WTC11 (cell line): Measurements from ENCODE around the gene MTMR10. TPM values are rescaled to one million over a fixed set of nuclear protein-coding genes. Genes with fewer than 3 reads are reported as not detected.

Experiments
- ATAC-seq: fragments of 200-7000 bp; cut with Tn5 transposase; 2 replicates; pipeline ENCODE4 v1.10.0; 2021; ENCODE audit warnings: mild to moderate bottlenecking, moderate library complexity
- CTCF ChIA-PET: fragments of 300-600 bp; sonication (Branson Sonifier 250); formaldehyde crosslinking; loops from one replicate; lab custom pipeline; 2021; ENCODE audit warnings: antibody characterized with exemption; lab: Charles Lee
- POLR2A ChIA-PET: fragments of 350-600 bp; sonication (Branson Sonifier 250); formaldehyde crosslinking; loops from one replicate; lab custom pipeline; 2021; ENCODE audit warnings: antibody characterized with exemption; lab: Charles Lee
- DNase-seq: peaks from one replicate; pipeline ENCODE4 v3.0.0; 2021; ENCODE audit warnings: low spot score
- H3K27ac Mint-ChIP-seq: 2 replicates; pipeline ENCODE4 v1.8.0; 2021; ENCODE audit warnings: mixed read lengths
- H3K27me3 Mint-ChIP-seq: 2 replicates; pipeline ENCODE4 v1.8.0; 2021; ENCODE audit warnings: low read depth, mild to moderate bottlenecking, moderate library complexity, mixed read lengths
- H3K36me3 Mint-ChIP-seq: 2 replicates; pipeline ENCODE4 v1.8.0; 2021; ENCODE audit warnings: mixed read lengths
- H3K4me1 Mint-ChIP-seq: 2 replicates; pipeline ENCODE4 v1.8.0; 2022; ENCODE audit warnings: mixed read lengths
- H3K4me3 Mint-ChIP-seq: 2 replicates; pipeline ENCODE4 v1.8.0; 2021; ENCODE audit warnings: mild to moderate bottlenecking, moderate library complexity, mixed read lengths
- H3K9me3 Mint-ChIP-seq: 2 replicates; pipeline ENCODE4 v1.8.0; 2021; ENCODE audit warnings: mixed read lengths
- ATF1 ChIP-seq: sonication (generic); formaldehyde crosslinking; IDR thresholded peaks from 2 replicates; pipeline ENCODE4 v1.8.1; 2023; ENCODE audit warnings: mild to moderate bottlenecking, moderate library complexity, missing genetic modification reagents
- CREM ChIP-seq: sonication (generic); formaldehyde crosslinking; IDR thresholded peaks from 2 replicates; pipeline ENCODE4 v1.8.1; 2022; ENCODE audit warnings: mild to moderate bottlenecking, missing genetic modification reagents, moderate library complexity
- FOXP1 ChIP-seq: sonication (generic); formaldehyde crosslinking; IDR thresholded peaks from 2 replicates; pipeline ENCODE4 v1.8.0; 2022; ENCODE audit warnings: missing genetic modification reagents, mild to moderate bottlenecking, moderate library complexity, borderline replicate concordance
- IRF2 ChIP-seq: sonication (generic); formaldehyde crosslinking; IDR thresholded peaks from 2 replicates; pipeline ENCODE4 v1.8.0; 2022; ENCODE audit warnings: low read depth, missing genetic modification reagents, borderline replicate concordance
- JUN ChIP-seq: sonication (generic); formaldehyde crosslinking; IDR thresholded peaks from 2 replicates; pipeline ENCODE4 v1.8.0; 2023; ENCODE audit warnings: mild to moderate bottlenecking, missing genetic modification reagents
- NFYB ChIP-seq: sonication (generic); formaldehyde crosslinking; conservative IDR thresholded peaks from 2 replicates; pipeline ENCODE4 v1.8.0; 2022; ENCODE audit warnings: low read depth, missing genetic modification reagents
- RORB ChIP-seq: fragments of 250-450 bp; sonication (Bioruptor Pico); IDR thresholded peaks from 2 replicates; pipeline ENCODE4 v1.9.0; 2021; ENCODE audit warnings: mild to moderate bottlenecking
- SOX15 ChIP-seq: fragments of 250-450 bp; sonication (Bioruptor Pico); IDR thresholded peaks from 2 replicates; pipeline ENCODE4 v1.9.0; 2021; ENCODE audit warnings: mild to moderate bottlenecking
- SP1 ChIP-seq: sonication (generic); formaldehyde crosslinking; conservative IDR thresholded peaks from 2 replicates; pipeline ENCODE4 v1.8.1; 2022; ENCODE audit warnings: missing genetic modification reagents
- TCF7 ChIP-seq: sonication (generic); formaldehyde crosslinking; IDR thresholded peaks from 2 replicates; pipeline ENCODE4 v1.8.0; 2022; ENCODE audit warnings: mild to moderate bottlenecking, low read depth, missing genetic modification reagents, moderate library complexity
- TEAD1 ChIP-seq: sonication (generic); formaldehyde crosslinking; IDR thresholded peaks from 2 replicates; pipeline ENCODE4 v1.8.0; 2022; ENCODE audit warnings: mild to moderate bottlenecking, missing genetic modification reagents
- ZNF121 ChIP-seq: sonication (generic); formaldehyde crosslinking; IDR thresholded peaks from 2 replicates; pipeline ENCODE4 v1.8.0; 2023; ENCODE audit warnings: missing genetic modification reagents
- ZNF219 ChIP-seq: sonication (generic); formaldehyde crosslinking; IDR thresholded peaks from 2 replicates; pipeline ENCODE4 v1.8.0; 2023; ENCODE audit warnings: missing genetic modification reagents, mild to moderate bottlenecking, borderline replicate concordance
- ZNF423 ChIP-seq: fragments of 250-450 bp; sonication (Bioruptor Pico); IDR thresholded peaks from 2 replicates; pipeline ENCODE4 v2.1.2; 2022; ENCODE audit warnings: mild to moderate bottlenecking, moderate library complexity
- total RNA-seq: library from RNA; stranded (reverse); gene quantifications from 3 replicates; pipeline ENCODE4 v1.2.3, GENCODE V29; 2021
- TF ChIP-seq, protein P1 (sequence below): sonication (generic); formaldehyde crosslinking; IDR thresholded peaks from 2 replicates; pipeline ENCODE4 v1.8.1; 2022; ENCODE audit warnings: low read depth, missing genetic modification reagents, borderline replicate concordance
- TF ChIP-seq, protein P2 (sequence below): sonication (generic); formaldehyde crosslinking; IDR thresholded peaks from 2 replicates; pipeline ENCODE4 v1.8.0; 2023; ENCODE audit warnings: missing genetic modification reagents, mild to moderate bottlenecking, borderline replicate concordance
- TF ChIP-seq, protein P3 (sequence below): sonication (generic); formaldehyde crosslinking; conservative IDR thresholded peaks from 2 replicates; pipeline ENCODE4 v1.8.1; 2023; ENCODE audit warnings: mild to moderate bottlenecking, low read depth, missing genetic modification reagents, moderate library complexity
- TF ChIP-seq, protein P4 (sequence below): sonication (generic); formaldehyde crosslinking; IDR thresholded peaks from 2 replicates; pipeline ENCODE4 v1.8.0; 2023; ENCODE audit warnings: missing genetic modification reagents
- TF ChIP-seq, protein P5 (sequence below): sonication (generic); formaldehyde crosslinking; IDR thresholded peaks from 2 replicates; pipeline ENCODE4 v1.8.1; 2022; ENCODE audit warnings: low read depth, mild to moderate bottlenecking, moderate library complexity, missing genetic modification reagents, borderline replicate concordance
- TF ChIP-seq, protein P6 (sequence below): sonication (generic); formaldehyde crosslinking; IDR thresholded peaks from 2 replicates; pipeline ENCODE4 v1.8.1; 2023; ENCODE audit warnings: mild to moderate bottlenecking, missing genetic modification reagents, moderate library complexity
- TF ChIP-seq, protein P7 (sequence below): fragments of 250-450 bp; sonication (Bioruptor Pico); IDR thresholded peaks from 2 replicates; pipeline ENCODE4 v1.9.0; 2021; ENCODE audit warnings: mild to moderate bottlenecking

Gene MTMR10
- total RNA-seq, 1 experiment from 2014 or later = 15.9 TPM

DNA sequence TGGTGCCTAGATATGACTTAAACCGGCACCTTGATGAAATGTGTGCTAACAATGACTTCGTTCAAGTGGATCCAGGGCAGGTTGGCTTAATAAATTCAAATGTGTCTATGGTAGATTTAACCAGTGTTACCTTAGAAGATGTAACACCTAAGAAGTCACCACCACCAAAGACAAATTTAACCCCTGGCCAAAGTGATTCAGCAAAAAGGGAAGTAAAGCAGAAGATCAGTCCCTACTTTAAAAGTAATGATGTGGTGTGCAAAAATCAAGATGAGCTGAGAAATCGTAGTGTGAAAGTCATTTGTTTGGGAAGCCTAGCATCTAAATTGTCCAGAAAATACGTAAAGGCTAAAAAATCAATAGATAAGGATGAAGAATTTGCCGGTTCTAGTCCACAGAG is 86.6 kb downstream of the MTMR10 start (continued):
- TF ChIP-seq, protein P1, sequence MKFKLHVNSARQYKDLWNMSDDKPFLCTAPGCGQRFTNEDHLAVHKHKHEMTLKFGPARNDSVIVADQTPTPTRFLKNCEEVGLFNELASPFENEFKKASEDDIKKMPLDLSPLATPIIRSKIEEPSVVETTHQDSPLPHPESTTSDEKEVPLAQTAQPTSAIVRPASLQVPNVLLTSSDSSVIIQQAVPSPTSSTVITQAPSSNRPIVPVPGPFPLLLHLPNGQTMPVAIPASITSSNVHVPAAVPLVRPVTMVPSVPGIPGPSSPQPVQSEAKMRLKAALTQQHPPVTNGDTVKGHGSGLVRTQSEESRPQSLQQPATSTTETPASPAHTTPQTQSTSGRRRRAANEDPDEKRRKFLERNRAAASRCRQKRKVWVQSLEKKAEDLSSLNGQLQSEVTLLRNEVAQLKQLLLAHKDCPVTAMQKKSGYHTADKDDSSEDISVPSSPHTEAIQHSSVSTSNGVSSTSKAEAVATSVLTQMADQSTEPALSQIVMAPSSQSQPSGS (CRISPR knock-in tag) = no peak
- TF ChIP-seq RORB (CRISPR knock-in tag) = no peak
- TF ChIP-seq NFYB (CRISPR knock-in tag) = no peak
- TF ChIP-seq IRF2 (CRISPR knock-in tag) = no peak
- TF ChIP-seq ATF1 = no peak
- TF ChIP-seq FOXP1 = no peak
- TF ChIP-seq SP1 (CRISPR knock-in tag) = no peak
- TF ChIP-seq, protein P2, sequence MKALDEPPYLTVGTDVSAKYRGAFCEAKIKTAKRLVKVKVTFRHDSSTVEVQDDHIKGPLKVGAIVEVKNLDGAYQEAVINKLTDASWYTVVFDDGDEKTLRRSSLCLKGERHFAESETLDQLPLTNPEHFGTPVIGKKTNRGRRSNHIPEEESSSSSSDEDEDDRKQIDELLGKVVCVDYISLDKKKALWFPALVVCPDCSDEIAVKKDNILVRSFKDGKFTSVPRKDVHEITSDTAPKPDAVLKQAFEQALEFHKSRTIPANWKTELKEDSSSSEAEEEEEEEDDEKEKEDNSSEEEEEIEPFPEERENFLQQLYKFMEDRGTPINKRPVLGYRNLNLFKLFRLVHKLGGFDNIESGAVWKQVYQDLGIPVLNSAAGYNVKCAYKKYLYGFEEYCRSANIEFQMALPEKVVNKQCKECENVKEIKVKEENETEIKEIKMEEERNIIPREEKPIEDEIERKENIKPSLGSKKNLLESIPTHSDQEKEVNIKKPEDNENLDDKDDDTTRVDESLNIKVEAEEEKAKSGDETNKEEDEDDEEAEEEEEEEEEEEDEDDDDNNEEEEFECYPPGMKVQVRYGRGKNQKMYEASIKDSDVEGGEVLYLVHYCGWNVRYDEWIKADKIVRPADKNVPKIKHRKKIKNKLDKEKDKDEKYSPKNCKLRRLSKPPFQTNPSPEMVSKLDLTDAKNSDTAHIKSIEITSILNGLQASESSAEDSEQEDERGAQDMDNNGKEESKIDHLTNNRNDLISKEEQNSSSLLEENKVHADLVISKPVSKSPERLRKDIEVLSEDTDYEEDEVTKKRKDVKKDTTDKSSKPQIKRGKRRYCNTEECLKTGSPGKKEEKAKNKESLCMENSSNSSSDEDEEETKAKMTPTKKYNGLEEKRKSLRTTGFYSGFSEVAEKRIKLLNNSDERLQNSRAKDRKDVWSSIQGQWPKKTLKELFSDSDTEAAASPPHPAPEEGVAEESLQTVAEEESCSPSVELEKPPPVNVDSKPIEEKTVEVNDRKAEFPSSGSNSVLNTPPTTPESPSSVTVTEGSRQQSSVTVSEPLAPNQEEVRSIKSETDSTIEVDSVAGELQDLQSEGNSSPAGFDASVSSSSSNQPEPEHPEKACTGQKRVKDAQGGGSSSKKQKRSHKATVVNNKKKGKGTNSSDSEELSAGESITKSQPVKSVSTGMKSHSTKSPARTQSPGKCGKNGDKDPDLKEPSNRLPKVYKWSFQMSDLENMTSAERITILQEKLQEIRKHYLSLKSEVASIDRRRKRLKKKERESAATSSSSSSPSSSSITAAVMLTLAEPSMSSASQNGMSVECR (CRISPR knock-in tag) = no peak
- no peak for TF ChIP-seq ZNF423 (CRISPR knock-in tag)
- no peak for TF ChIP-seq SOX15 (CRISPR knock-in tag)

DNA sequence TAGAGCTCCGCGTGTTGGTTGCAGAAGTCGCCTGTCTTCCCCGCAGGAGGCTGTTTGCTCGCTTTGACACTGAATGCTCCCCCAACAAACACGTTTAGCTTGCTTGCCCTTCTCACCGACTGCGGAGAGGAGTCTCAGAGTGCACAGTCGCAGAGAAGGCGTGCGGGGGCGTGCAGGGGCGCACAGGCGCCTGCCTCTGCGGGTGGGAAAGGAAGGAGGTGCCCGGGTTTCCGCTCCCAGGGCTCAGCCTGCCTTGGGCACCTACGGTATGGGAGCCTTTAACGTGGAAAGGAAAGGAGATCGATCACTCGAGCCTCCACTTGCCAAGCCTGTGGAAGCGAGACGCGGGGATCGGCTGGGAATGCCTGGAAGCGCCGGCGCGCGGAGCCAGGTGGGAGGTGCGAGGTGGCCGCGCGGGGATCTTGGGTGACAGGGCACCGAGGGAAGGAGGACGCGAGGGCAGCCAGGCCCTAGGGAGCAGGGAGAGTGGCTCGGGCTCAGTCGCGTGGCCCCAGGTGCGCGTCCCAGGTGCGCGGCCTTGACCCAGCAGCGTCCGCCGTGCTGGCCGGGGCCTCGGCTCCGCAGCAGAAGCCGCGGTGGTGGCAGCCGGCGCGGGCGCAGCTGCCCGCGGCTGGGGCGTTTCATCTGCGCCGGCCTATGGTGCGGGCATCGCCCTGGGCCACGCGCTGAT is 87.8 kb downstream of the MTMR10 start, which contains the start of gene FAN1:
Gene FAN1 (plus strand): TSS at position 419 of the 691 bp plus-strand sequence. CDS start 749 bp downstream, outside the sequence.
- POLR2A ChIA-PET = interaction anchor here (0.6 to 1.2 kb wide), 2 partner anchors 19 to 308 kb away, joined by 3 to 5 read pairs; no protein-coding TSS in a partner anchor
- CTCF ChIA-PET = interaction anchor here (0.6 to 2.2 kb wide), 11 partner anchors 9 to 1953 kb away, joined by 3 to 25 read pairs (median 3); no protein-coding TSS in a partner anchor
- ATAC-seq (peak; percentile 92), DNase-seq (peak; percentile 84)
- Mint-ChIP-seq H3K27ac (peak within 1 kb of the TSS; percentile 75), H3K4me1 (peaks cover 14% of the 10 kb centered on the region), H3K27me3 (no peaks in the 10 kb centered on the region; the same call in 1 of the 2 replicates), H3K36me3 (peaks cover 8% of the 10 kb centered on the region; the same call in 1 of the 2 replicates), H3K9me3 (no peaks in the 10 kb centered on the region), H3K4me3 (peak within 1 kb of the TSS; percentile 85)
- TF ChIP-seq TCF7 (CRISPR knock-in tag) (peak; percentile 75; the same call in 1 of the 2 replicates), JUN (0 out of 2 replicates have a peak, but pooled peaks have one; percentile 74), ZNF219 (CRISPR knock-in tag) (no peak), SP1 (CRISPR knock-in tag) (peak; percentile 86), TEAD1 (CRISPR knock-in tag) (peak; percentile 89), ZNF121 (CRISPR knock-in tag) (no peak; the same call in 1 of the 2 replicates), ZNF423 (CRISPR knock-in tag) (peak; percentile 68), CREM (CRISPR knock-in tag) (no peak; the same call in 1 of the 2 replicates), ATF1 (no peak)
- TF ChIP-seq, protein P3, sequence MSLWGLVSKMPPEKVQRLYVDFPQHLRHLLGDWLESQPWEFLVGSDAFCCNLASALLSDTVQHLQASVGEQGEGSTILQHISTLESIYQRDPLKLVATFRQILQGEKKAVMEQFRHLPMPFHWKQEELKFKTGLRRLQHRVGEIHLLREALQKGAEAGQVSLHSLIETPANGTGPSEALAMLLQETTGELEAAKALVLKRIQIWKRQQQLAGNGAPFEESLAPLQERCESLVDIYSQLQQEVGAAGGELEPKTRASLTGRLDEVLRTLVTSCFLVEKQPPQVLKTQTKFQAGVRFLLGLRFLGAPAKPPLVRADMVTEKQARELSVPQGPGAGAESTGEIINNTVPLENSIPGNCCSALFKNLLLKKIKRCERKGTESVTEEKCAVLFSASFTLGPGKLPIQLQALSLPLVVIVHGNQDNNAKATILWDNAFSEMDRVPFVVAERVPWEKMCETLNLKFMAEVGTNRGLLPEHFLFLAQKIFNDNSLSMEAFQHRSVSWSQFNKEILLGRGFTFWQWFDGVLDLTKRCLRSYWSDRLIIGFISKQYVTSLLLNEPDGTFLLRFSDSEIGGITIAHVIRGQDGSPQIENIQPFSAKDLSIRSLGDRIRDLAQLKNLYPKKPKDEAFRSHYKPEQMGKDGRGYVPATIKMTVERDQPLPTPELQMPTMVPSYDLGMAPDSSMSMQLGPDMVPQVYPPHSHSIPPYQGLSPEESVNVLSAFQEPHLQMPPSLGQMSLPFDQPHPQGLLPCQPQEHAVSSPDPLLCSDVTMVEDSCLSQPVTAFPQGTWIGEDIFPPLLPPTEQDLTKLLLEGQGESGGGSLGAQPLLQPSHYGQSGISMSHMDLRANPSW (CRISPR knock-in tag) = 0 out of 2 replicates have a peak, but pooled peaks have one; percentile 64
- TF ChIP-seq, protein P4, sequence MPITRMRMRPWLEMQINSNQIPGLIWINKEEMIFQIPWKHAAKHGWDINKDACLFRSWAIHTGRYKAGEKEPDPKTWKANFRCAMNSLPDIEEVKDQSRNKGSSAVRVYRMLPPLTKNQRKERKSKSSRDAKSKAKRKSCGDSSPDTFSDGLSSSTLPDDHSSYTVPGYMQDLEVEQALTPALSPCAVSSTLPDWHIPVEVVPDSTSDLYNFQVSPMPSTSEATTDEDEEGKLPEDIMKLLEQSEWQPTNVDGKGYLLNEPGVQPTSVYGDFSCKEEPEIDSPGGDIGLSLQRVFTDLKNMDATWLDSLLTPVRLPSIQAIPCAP = peak; percentile 84
- TF ChIP-seq, protein P5, sequence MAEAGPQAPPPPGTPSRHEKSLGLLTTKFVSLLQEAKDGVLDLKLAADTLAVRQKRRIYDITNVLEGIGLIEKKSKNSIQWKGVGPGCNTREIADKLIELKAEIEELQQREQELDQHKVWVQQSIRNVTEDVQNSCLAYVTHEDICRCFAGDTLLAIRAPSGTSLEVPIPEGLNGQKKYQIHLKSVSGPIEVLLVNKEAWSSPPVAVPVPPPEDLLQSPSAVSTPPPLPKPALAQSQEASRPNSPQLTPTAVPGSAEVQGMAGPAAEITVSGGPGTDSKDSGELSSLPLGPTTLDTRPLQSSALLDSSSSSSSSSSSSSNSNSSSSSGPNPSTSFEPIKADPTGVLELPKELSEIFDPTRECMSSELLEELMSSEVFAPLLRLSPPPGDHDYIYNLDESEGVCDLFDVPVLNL (CRISPR knock-in tag) = peak; percentile 57
- TF ChIP-seq, protein P6, sequence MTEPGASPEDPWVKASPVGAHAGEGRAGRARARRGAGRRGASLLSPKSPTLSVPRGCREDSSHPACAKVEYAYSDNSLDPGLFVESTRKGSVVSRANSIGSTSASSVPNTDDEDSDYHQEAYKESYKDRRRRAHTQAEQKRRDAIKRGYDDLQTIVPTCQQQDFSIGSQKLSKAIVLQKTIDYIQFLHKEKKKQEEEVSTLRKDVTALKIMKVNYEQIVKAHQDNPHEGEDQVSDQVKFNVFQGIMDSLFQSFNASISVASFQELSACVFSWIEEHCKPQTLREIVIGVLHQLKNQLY = no peak
- TF ChIP-seq, protein P7, sequence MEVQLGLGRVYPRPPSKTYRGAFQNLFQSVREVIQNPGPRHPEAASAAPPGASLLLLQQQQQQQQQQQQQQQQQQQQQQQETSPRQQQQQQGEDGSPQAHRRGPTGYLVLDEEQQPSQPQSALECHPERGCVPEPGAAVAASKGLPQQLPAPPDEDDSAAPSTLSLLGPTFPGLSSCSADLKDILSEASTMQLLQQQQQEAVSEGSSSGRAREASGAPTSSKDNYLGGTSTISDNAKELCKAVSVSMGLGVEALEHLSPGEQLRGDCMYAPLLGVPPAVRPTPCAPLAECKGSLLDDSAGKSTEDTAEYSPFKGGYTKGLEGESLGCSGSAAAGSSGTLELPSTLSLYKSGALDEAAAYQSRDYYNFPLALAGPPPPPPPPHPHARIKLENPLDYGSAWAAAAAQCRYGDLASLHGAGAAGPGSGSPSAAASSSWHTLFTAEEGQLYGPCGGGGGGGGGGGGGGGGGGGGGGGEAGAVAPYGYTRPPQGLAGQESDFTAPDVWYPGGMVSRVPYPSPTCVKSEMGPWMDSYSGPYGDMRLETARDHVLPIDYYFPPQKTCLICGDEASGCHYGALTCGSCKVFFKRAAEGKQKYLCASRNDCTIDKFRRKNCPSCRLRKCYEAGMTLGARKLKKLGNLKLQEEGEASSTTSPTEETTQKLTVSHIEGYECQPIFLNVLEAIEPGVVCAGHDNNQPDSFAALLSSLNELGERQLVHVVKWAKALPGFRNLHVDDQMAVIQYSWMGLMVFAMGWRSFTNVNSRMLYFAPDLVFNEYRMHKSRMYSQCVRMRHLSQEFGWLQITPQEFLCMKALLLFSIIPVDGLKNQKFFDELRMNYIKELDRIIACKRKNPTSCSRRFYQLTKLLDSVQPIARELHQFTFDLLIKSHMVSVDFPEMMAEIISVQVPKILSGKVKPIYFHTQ (CRISPR knock-in tag) = no peak
